Suprapubic skin (tissue), 4 donors: Measurements from ENCODE around the gene ARHGEF17. TPM values are rescaled to one million over a fixed set of nuclear protein-coding genes. Genes with fewer than 3 reads are reported as not detected.

ENCODE experiments used
- DNase-seq, 2 donors: peaks; one replicate each; pipeline ENCODE4 v3.0.0-alpha.2; 2019; ENCODE audit warnings: low spot score in 2 of 2
- H3K27ac ChIP-seq: fragments of 200-600 bp; sonication (generic); one replicate; pipeline ENCODE4 v1.5.1; 2019
- H3K27me3 ChIP-seq: fragments of 200-600 bp; sonication (generic); one replicate; pipeline ENCODE4 v1.5.1; 2019
- H3K36me3 ChIP-seq: fragments of 200-600 bp; sonication (generic); one replicate; pipeline ENCODE4 v1.5.1; 2019
- H3K4me1 ChIP-seq: fragments of 200-600 bp; sonication (generic); one replicate; pipeline ENCODE4 v1.5.1; 2019
- H3K4me3 ChIP-seq: fragments of 200-600 bp; sonication (generic); one replicate; pipeline ENCODE4 v1.5.1; 2019; ENCODE audit warnings: mild to moderate bottlenecking
- H3K9me3 ChIP-seq: fragments of 200-600 bp; sonication (generic); one replicate; pipeline ENCODE4 v1.5.1; 2019
- CTCF ChIP-seq, 2 donors: fragments of 200-600 bp in 1 of 2; fragments of 450-650 bp in 1 of 2; sonication (generic) in 1 of 2; IDR thresholded peaks; one replicate each; pipeline ENCODE4 v1.5.1; 2016 to 2019; ENCODE audit warnings: antibody characterized with exemption in 2 of 2, mild to moderate bottlenecking in 1 of 2, moderate library complexity in 1 of 2
- EP300 ChIP-seq: sonication (generic); formaldehyde crosslinking; IDR thresholded peaks from one replicate; pipeline ENCODE4 v1.6.1; 2017; ENCODE audit warnings: antibody characterized with exemption
- POLR2A ChIP-seq, 2 donors: fragments of 450-650 bp; IDR thresholded peaks; one replicate each; pipeline ENCODE4 v1.6.1; 2017; ENCODE audit warnings: antibody characterized with exemption in 2 of 2, mild to moderate bottlenecking in 2 of 2, moderate library complexity in 2 of 2
- POLR2AphosphoS5 ChIP-seq, 3 donors: sonication (generic); formaldehyde crosslinking; IDR thresholded peaks; one replicate each; pipeline ENCODE4 v1.6.1; 2017; ENCODE audit warnings: antibody characterized with exemption in 3 of 3
- WGBS: methylation state at CpG from one replicate; pipeline ENCODE4 v1.1.5; 2018; 5-methylcytosine and 5-hydroxymethylcytosine counted together
- total RNA-seq, 4 donors: library from RNA; depleted of rRNA; stranded (reverse); fragments of >200 nt; gene quantifications; one replicate each; pipeline ENCODE4 v1.1.0, GENCODE V29; 2016

Gene ARHGEF17
- total RNA-seq, 4 donors from 2014 or later, result 8.3 to 25.0 (median 9.7) TPM

DNA sequence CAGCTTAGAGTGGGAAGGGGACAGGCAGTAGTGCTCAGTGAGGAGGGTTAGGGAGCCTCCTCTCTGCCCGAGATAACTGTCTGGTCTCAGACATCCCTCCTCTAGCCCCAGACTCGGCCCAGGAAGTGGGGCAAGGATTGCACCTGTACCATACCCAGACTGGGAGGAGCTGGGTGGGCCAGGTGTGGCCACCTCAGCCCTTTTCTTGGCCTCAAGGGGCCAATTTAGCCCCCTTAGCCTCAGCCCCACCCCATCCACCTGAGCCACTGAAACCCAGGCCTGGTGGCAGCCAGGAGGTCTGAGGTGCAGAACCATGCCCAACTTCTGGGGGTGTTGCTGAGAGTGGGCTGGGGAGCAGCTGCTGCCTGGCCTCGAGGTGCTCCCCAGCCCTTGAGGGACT, 74.7 kb downstream of the ARHGEF17 start:
- 83% methylated on average over 1 of the region's 3 CpGs for WGBS
- Histone ChIP-seq H3K9me3 (no peaks in the 10 kb centered on the region), H3K27me3 (no peaks in the 10 kb centered on the region), H3K4me3 (no peak overlapping the region), H3K27ac (no peak overlapping the region), H3K36me3 (no peaks in the 10 kb centered on the region), H3K4me1 (peaks cover 64% of the 10 kb centered on the region)
- TF ChIP-seq CTCF (IDR thresholded peaks at IDR 0.05) (no peak), POLR2A (IDR thresholded peaks at IDR 0.05) (no peak), EP300 (no peak), POLR2AphosphoS5 (IDR thresholded peaks at IDR 0.05) (no peak)
- no peak for DNase-seq

- no peaks in the 10 kb centered on the region for H3K9me3 ChIP-seq
- H3K27ac ChIP-seq, result no peak overlapping the region
- no peaks in the 10 kb centered on the region for H3K36me3 ChIP-seq
- H3K4me1 ChIP-seq, result peaks cover 69% of the 10 kb centered on the region
- H3K27me3 ChIP-seq, result no peaks in the 10 kb centered on the region
- 46% methylated on average over 4 of the region's 9 CpGs for WGBS
- no peak for TF ChIP-seq POLR2A (IDR thresholded peaks at IDR 0.05)
- no peak for TF ChIP-seq EP300
- TF ChIP-seq POLR2AphosphoS5 (IDR thresholded peaks at IDR 0.05), result no peak
- TF ChIP-seq CTCF (IDR thresholded peaks at IDR 0.05), result no peak
- no peak overlapping the region for H3K4me3 ChIP-seq
- DNase-seq, result no peak
Measured at GRCh38 chr11:73383249-73384124, 75.4 kb downstream of the ARHGEF17 start.

GRCh38 chr11:73384125-73384441, 76.0 kb downstream of the ARHGEF17 start:
- no peak overlapping the region for H3K4me3 ChIP-seq
- WGBS, result 98% methylated on average over 7 of the region's 7 CpGs
- no peak overlapping the region for H3K27ac ChIP-seq
- H3K4me1 ChIP-seq, result peaks cover 75% of the 10 kb centered on the region
- H3K36me3 ChIP-seq, result no peaks in the 10 kb centered on the region
- no peak for DNase-seq
- H3K27me3 ChIP-seq, result no peaks in the 10 kb centered on the region
- TF ChIP-seq POLR2A (IDR thresholded peaks at IDR 0.05) (no peak), EP300 (no peak), CTCF (IDR thresholded peaks at IDR 0.05) (no peak), POLR2AphosphoS5 (IDR thresholded peaks at IDR 0.05) (no peak)
- no peaks in the 10 kb centered on the region for H3K9me3 ChIP-seq

GRCh38 chr11:73384531-73384871, 76.4 kb downstream of the ARHGEF17 start:
- no peaks in the 10 kb centered on the region for H3K9me3 ChIP-seq
- TF ChIP-seq POLR2A (IDR thresholded peaks at IDR 0.05), result no peak
- TF ChIP-seq POLR2AphosphoS5 (IDR thresholded peaks at IDR 0.05), result no peak
- TF ChIP-seq CTCF (IDR thresholded peaks at IDR 0.05), result no peak
- TF ChIP-seq EP300, result no peak
- peak overlapping the region; percentile 52 for H3K27ac ChIP-seq
- DNase-seq, result no peak
- H3K27me3 ChIP-seq, result no peaks in the 10 kb centered on the region
- WGBS, result 76% methylated on average over 4 of the region's 4 CpGs
- H3K4me3 ChIP-seq, result no peak overlapping the region
- peaks cover 79% of the 10 kb centered on the region for H3K4me1 ChIP-seq
- no peaks in the 10 kb centered on the region for H3K36me3 ChIP-seq

- Histone ChIP-seq H3K9me3 (no peaks in the 10 kb centered on the region), H3K4me3 (no peak overlapping the region), H3K4me1 (peaks cover 82% of the 10 kb centered on the region), H3K27me3 (no peaks in the 10 kb centered on the region), H3K36me3 (no peaks in the 10 kb centered on the region), H3K27ac (peak overlapping the region; percentile 52)
- no peak for DNase-seq
- WGBS, result 51% methylated on average over 21 of the region's 21 CpGs
- TF ChIP-seq POLR2A (IDR thresholded peaks at IDR 0.05) (no peak), POLR2AphosphoS5 (IDR thresholded peaks at IDR 0.05) (no peak), EP300 (no peak), CTCF (IDR thresholded peaks at IDR 0.05) (no peak)
Measured at GRCh38 chr11:73384872-73385689, 77.0 kb downstream of the ARHGEF17 start.
